Right lobe of liver (tissue), 4 donors: ENCODE data around the gene YIF1A.
"Not testable (repeated sequence)": the region's sequence is repeated elsewhere in the genome, so short reads cannot be mapped to it uniquely, and the experiment has no call there.

Experiments
- CTCF ChIP-seq, 4 donors: fragments of 200-600 bp in 3 of 4; fragments of 450-650 bp in 1 of 4; IDR thresholded peaks; one replicate each; pipeline versions ENCODE4 v1.5.1 to v1.8.0; 2016 to 2022; ENCODE audit warnings: antibody characterized with exemption in 4 of 4, mild to moderate bottlenecking in 2 of 4
- POLR2A ChIP-seq: fragments of 450-650 bp; IDR thresholded peaks from one replicate; pipeline ENCODE4 v1.6.1; 2017; ENCODE audit warnings: antibody characterized with exemption, mild to moderate bottlenecking
- donor health status: DM: no; HTN: no; CAD: no.
- donor health status: DM: no; HTN: no; CAD: no.
- donor health status: DM: no; HTN: yes; CAD: no.

- TF ChIP-seq POLR2A; CTCF (IDR thresholded peaks at IDR 0.05): not testable (repeated sequence)
Observed at GRCh38 chr11:66277064-66277463, 11.9 kb downstream of the YIF1A start.
